Smooth muscle cell (in vitro differentiated cells): ENCODE data around the gene ZC3H11A. TPM values are rescaled to one million over a fixed set of nuclear protein-coding genes. Genes with fewer than 3 reads are reported as not detected.

Experiments
- DNase-seq: peaks from one replicate; lab custom pipeline; 2025; ENCODE audit not compliant: unreplicated experiment; lab: John Stamatoyannopoulos, UW
- H2AFZ ChIP-seq: fragments of 200-600 bp; sonication (generic); 2 replicates; pipeline ENCODE4 v1.6.0; 2016; ENCODE audit warnings: antibody characterized with exemption, low read depth, mild to moderate bottlenecking
- H3F3A ChIP-seq: fragments of 200-600 bp; sonication (generic); 2 replicates; pipeline ENCODE4 v1.6.0; 2017; ENCODE audit warnings: antibody characterized with exemption, low read depth
- H3K27ac ChIP-seq: fragments of 200-600 bp; sonication (generic); 2 replicates; pipeline ENCODE4 v1.5.1; 2016; ENCODE audit warnings: low read depth, mild to moderate bottlenecking
- H3K27me3 ChIP-seq: fragments of 200-600 bp; sonication (generic); 2 replicates; pipeline ENCODE4 v1.6.1; 2016; ENCODE audit warnings: low read depth, mild to moderate bottlenecking
- H3K36me3 ChIP-seq: fragments of 200-600 bp; sonication (generic); 2 replicates; pipeline ENCODE4 v1.5.1; 2016; ENCODE audit warnings: low read depth
- H3K4me1 ChIP-seq: fragments of 200-600 bp; sonication (generic); 2 replicates; pipeline ENCODE4 v1.5.1; 2016; ENCODE audit warnings: low read depth
- H3K4me2 ChIP-seq: fragments of 200-600 bp; sonication (generic); 2 replicates; pipeline ENCODE4 v1.6.0; 2016; ENCODE audit warnings: mild to moderate bottlenecking
- H3K4me3 ChIP-seq: fragments of 200-600 bp; sonication (generic); 2 replicates; pipeline ENCODE4 v1.5.1; 2016; ENCODE audit warnings: mild to moderate bottlenecking
- H3K79me2 ChIP-seq: fragments of 200-600 bp; sonication (generic); 2 replicates; pipeline ENCODE4 v1.6.0; 2016; ENCODE audit warnings: low read depth, mild to moderate bottlenecking
- H3K9ac ChIP-seq: fragments of 200-600 bp; sonication (generic); 2 replicates; pipeline ENCODE4 v1.6.0; 2016; ENCODE audit warnings: low read depth
- H3K9me3 ChIP-seq: fragments of 200-600 bp; sonication (generic); replicated peaks from 2 replicates; pipeline ENCODE4 v1.5.1; 2016; ENCODE audit warnings: low read depth
- H4K20me1 ChIP-seq: fragments of 200-600 bp; sonication (generic); 2 replicates; pipeline ENCODE4 v1.6.0; 2016; ENCODE audit warnings: low read depth
- WGBS: methylation state at CpG from one replicate; pipeline ENCODE4 v1.1.7; 2016; ENCODE audit warnings: low lambda C conversion rate; 5-methylcytosine and 5-hydroxymethylcytosine counted together
- polyA plus RNA-seq: library from polyadenylated mRNA; unstranded; fragments of >200 nt; fragmentation: Nextera tagmentation; extraction: Ambion mirVana; gene quantifications from 2 replicates; pipeline ENCODE4 v1.2.1, GENCODE V29; 2016
- total RNA-seq: library from RNA; depleted of rRNA; stranded (reverse); fragments of >200 nt; gene quantifications from 2 replicates; pipeline ENCODE4 v1.2.3, GENCODE V29; 2014
- TF ChIP-seq, protein P1 (sequence below): fragments of 200-600 bp; sonication (generic); IDR thresholded peaks from 2 replicates; pipeline ENCODE4 v1.5.1; 2017; ENCODE audit warnings: borderline replicate concordance, mild to moderate bottlenecking, antibody characterized with exemption; ENCODE audit not compliant: insufficient read depth, poor library complexity, severe bottlenecking

Gene ZC3H11A
- total and polyA plus RNA-seq, 2 experiments from 2014 or later: 28.4 to 140 TPM

DNA sequence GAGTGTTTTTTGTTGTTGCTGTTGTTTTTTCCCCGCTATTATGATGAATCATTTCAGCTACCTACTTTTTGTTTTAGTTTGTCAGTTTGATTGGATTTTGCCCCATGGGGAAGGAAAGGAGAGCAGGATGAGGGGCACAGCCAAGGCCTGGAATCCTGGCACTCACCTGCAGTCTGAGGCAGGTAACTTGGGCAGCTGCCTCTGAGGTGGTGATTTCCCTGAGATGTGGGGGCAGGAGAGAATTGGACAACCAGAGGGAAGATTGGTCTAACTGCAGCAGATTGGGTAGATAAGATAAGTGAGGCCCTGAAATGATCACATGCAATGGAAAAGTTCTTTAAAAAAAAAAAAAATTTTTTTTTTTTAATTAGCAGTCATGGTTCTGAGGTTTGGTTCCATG, 31.9 kb upstream of the ZC3H11A start:
- H3K9me3 ChIP-seq: no peaks in the 10 kb centered on the region
- no peaks in the 10 kb centered on the region for H3K36me3 ChIP-seq
- H3K79me2 ChIP-seq: no peaks in the 10 kb centered on the region
- H3K4me3 ChIP-seq: no peak overlapping the region
- no peaks in the 10 kb centered on the region for H3K27me3 ChIP-seq
- H3F3A ChIP-seq: peaks cover 4% of the 10 kb centered on the region
- TF ChIP-seq, protein P1, sequence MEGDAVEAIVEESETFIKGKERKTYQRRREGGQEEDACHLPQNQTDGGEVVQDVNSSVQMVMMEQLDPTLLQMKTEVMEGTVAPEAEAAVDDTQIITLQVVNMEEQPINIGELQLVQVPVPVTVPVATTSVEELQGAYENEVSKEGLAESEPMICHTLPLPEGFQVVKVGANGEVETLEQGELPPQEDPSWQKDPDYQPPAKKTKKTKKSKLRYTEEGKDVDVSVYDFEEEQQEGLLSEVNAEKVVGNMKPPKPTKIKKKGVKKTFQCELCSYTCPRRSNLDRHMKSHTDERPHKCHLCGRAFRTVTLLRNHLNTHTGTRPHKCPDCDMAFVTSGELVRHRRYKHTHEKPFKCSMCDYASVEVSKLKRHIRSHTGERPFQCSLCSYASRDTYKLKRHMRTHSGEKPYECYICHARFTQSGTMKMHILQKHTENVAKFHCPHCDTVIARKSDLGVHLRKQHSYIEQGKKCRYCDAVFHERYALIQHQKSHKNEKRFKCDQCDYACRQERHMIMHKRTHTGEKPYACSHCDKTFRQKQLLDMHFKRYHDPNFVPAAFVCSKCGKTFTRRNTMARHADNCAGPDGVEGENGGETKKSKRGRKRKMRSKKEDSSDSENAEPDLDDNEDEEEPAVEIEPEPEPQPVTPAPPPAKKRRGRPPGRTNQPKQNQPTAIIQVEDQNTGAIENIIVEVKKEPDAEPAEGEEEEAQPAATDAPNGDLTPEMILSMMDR: no peak
- no peak overlapping the region for H3K4me2 ChIP-seq
- DNase-seq: no peak
- 94% methylated on average over 1 of the region's 1 CpG for WGBS
- H4K20me1 ChIP-seq: no peaks in the 10 kb centered on the region
- H3K4me1 ChIP-seq: no peaks in the 10 kb centered on the region
- H2AFZ ChIP-seq: no peak overlapping the region
- H3K27ac ChIP-seq: no peak overlapping the region
- no peak overlapping the region for H3K9ac ChIP-seq

DNA sequence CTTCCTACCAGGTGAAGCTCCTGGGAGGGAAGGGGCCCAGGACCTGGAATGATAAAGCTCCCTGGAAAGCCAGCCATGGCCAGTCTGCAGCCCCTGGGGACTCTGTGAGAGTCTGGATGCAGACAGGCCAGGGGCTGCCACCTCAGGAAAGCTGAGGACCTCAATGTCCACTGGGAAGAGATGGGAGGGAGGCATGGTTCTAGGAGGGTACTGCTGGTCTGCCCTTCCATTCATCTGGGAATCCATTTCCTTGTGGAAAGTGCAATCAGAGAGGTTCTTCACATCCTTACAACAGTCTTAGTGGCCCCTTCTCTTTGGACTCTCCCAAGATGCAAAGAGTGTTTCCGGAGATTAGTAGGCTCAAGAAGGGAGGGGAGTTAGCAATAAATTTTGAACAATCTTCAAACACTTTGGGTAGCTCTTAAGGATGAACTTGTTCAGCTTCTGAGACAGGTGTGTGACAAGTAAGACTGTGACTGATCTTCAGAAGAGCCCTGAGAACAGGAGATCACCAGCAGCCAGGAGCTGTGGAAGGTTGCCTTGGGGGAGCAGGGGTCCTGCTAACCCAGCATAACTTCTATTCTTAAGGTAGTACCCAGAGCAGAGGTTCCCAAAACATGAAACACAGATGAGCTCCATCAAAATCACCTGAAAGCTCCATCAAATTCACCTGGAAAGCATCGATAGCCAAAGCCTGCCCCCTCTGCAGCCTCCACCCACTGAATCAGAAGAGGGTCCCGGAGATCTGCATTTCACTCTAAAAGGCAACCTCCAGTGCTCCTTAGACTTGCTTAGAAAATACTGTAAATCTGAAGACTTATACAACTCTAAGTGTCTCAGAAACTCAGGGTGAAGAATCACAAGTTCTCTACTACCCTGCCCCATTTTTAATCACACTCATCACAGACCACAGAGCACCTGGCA, 31.1 kb upstream of the ZC3H11A start:
- Histone ChIP-seq H3K27me3 (no peaks in the 10 kb centered on the region), H3K36me3 (no peaks in the 10 kb centered on the region), H3K4me3 (no peak overlapping the region), H4K20me1 (no peaks in the 10 kb centered on the region), H3K79me2 (no peaks in the 10 kb centered on the region), H3K27ac (no peak overlapping the region), H2AFZ (no peak overlapping the region), H3K9ac (no peak overlapping the region), H3K4me2 (no peak overlapping the region), H3K4me1 (no peaks in the 10 kb centered on the region), H3K9me3 (no peaks in the 10 kb centered on the region), H3F3A (peaks cover 3% of the 10 kb centered on the region)
- no peak for DNase-seq
- 88% methylated on average over 3 of the region's 3 CpGs for whole genome bisulfite sequencing
- TF ChIP-seq, protein P1: no peak

DNA sequence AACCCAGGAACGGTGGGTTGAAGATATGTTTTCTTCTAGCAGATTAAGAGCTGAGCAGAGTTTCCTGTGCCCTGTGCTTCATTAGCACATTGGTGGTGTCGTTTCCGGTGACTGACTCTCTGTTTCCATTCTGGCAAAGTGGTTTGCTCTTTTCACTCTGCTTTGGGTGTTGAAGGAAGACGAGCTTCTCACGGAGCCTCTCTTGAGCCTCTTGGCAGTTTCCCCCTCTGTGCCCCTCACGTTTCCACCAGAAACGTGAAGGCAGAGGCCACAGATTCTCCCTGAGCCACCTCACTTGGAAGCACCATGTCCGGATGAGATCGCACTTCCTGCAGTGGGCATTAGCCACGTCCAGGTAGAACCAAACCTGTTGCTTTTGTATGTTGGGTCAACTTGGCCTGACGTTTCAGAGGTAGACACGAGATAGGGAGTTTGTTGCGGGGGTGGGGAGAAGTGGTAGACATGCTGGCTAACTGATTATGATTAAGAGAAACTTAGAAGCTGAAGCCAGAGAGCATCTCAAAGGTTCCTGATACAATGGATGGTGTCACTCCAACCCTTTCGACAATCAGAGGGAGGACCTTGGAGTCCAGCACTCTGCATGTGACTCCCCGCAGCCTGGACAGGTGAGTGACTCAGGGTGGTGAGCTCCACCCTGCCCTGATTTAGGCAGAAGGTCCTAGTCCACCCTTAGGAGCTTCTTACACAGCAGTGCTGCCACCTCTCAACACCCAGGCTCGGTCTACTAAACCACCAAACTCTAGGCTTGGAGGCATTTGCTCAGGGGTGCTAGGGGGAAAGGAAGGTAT, 30.2 kb upstream of the ZC3H11A start, which contains the start of gene LAX1:
TSS of gene LAX1 (plus strand) at position 155 of the 809 bp plus-strand sequence. CDS start at position 538, 383 bp downstream.
- H3K36me3 ChIP-seq: no peaks in the 10 kb centered on the region
- H3K79me2 ChIP-seq: no peaks in the 10 kb centered on the region
- no peaks in the 10 kb centered on the region for H4K20me1 ChIP-seq
- TF ChIP-seq, protein P1: no peak
- no peak within 1 kb of the TSS for H3K4me2 ChIP-seq
- WGBS: 81% methylated on average over 16 of the region's 16 CpGs
- H3K4me3 ChIP-seq: no peak within 1 kb of the TSS
- H3K9me3 ChIP-seq: no peaks in the 10 kb centered on the region
- H3K27me3 ChIP-seq: no peaks in the 10 kb centered on the region
- H3K9ac ChIP-seq: no peak within 1 kb of the TSS
- no peak within 1 kb of the TSS for H2AFZ ChIP-seq
- no peak within 1 kb of the TSS for H3K27ac ChIP-seq
- H3F3A ChIP-seq: no peaks in the 10 kb centered on the region
- no peak for DNase-seq
- H3K4me1 ChIP-seq: no peaks in the 10 kb centered on the region
